Heart left ventricle (tissue), 13 donors: ENCODE measurements around the gene MARCHF10.

ENCODE experiments used
- POLR2A ChIP-seq, 2 donors: fragments of 450-650 bp; IDR thresholded peaks; one replicate each; pipeline ENCODE4 v1.6.1; 2017; ENCODE audit warnings: antibody characterized with exemption in 2 of 2, mild to moderate bottlenecking in 2 of 2, moderate library complexity in 2 of 2
- TF ChIP-seq, protein P1 (sequence below), 12 donors: fragments of 200-600 bp; sonication (generic) in 4 of 12; IDR thresholded peaks; one replicate each; pipeline versions ENCODE4 v1.5.0 to v1.8.0; 2018 to 2022; ENCODE audit warnings: antibody characterized with exemption in 12 of 12, mild to moderate bottlenecking in 5 of 12
- donor health status: ischemic (EF 13 %, LVEDD 7.1; RV severe dilation, severe dysfunction).
- donor health status: DM: no; HTN: yes; CAD: no.
- donor health status: DM: no; HTN: no; CAD: no.
- donor health status: ischemic (EF 25% LVEDD 6.9; RV normal size, moderate dysfunction).
- donor health status: ischemic (EF 25% LVEDD 5.7; RV mildly dilated, moderate dysfunction).
- donor health status: ischemic (EF 35%, LVEDD 5.7; RV mildly dilated, moderate dysfunction).
- donor health status: nonischemic (EF 11% LVEDD 7.7; RV severe dilation, severe dysfunction).
- donor health status: DM: yes; HTN: yes; CAD: no.
- donor health status: PGD.
- donor health status: ischemic (EF 29% LVEDD 5.4; RV normal size, mild dysfunction).
- donor health status: nonischemic (EF 23%, LVEDD 6.1; RV moderate dilation, normal function).

DNA sequence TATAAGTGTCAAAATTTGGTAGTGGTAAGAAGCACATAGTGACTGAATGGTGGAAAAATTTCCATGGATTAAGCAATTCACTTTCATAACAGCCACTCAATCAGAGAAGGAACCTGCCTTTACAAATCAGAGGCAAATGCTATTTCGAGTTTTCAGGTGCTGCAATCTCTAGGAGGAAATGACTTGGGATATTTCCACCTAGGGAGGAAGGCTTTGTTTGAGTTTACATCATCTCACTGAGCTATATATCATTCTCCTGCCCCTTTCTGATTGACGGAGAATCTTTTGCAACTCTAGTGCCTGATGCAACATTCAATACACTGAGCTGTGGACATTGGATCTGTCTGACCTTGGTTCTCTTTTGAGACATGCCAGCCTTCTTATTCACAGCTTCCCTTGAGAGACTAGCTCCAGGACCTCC lies 26.3 kb downstream of the MARCHF10 start:
- TF ChIP-seq, protein P1, sequence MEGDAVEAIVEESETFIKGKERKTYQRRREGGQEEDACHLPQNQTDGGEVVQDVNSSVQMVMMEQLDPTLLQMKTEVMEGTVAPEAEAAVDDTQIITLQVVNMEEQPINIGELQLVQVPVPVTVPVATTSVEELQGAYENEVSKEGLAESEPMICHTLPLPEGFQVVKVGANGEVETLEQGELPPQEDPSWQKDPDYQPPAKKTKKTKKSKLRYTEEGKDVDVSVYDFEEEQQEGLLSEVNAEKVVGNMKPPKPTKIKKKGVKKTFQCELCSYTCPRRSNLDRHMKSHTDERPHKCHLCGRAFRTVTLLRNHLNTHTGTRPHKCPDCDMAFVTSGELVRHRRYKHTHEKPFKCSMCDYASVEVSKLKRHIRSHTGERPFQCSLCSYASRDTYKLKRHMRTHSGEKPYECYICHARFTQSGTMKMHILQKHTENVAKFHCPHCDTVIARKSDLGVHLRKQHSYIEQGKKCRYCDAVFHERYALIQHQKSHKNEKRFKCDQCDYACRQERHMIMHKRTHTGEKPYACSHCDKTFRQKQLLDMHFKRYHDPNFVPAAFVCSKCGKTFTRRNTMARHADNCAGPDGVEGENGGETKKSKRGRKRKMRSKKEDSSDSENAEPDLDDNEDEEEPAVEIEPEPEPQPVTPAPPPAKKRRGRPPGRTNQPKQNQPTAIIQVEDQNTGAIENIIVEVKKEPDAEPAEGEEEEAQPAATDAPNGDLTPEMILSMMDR (IDR thresholded peaks at IDR 0.05): no peak
- TF ChIP-seq POLR2A (IDR thresholded peaks at IDR 0.05): no peak
